ENCODE data around the gene POLDIP3.

POLDIP3 gene

DNA sequence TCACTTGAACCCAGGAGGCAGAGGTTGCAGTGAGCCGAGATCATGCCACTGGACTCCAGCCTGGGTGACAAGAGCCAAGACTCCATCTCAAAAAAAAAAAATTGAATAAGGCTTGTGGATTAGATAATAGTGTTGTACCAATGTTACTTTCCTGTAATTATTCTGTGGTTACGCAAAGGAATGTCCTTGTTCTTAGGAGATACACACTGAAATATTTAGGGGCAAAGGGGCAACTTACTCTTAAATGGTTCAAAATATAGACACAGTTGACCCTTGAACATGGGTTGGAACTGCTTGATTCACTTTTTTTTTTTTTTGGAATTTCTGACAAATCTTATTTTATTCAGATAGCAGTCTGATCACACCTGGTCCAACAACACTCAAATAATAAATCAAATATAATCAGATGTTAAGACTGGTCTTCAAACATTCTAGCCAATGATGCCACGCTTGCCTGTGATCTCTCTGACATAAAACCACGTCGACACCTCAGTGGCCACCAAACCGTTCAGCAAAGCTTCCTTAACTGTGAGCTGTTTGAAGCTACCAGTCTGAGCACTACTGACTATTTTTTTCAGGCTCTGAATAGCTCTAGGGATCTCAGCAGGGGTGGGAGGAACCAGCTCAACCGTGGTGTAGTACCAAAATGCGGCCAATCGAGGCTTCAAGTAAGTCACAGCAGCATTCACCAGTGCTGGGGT is 25.0 kb upstream of the POLDIP3 start:
- no peak for DNase-seq (ENCODE audit: low spot score)
- H3K27ac ChIP-seq, result peak overlapping the region in 1 of 2 donors; percentile 43
- TF ChIP-seq, protein P1, sequence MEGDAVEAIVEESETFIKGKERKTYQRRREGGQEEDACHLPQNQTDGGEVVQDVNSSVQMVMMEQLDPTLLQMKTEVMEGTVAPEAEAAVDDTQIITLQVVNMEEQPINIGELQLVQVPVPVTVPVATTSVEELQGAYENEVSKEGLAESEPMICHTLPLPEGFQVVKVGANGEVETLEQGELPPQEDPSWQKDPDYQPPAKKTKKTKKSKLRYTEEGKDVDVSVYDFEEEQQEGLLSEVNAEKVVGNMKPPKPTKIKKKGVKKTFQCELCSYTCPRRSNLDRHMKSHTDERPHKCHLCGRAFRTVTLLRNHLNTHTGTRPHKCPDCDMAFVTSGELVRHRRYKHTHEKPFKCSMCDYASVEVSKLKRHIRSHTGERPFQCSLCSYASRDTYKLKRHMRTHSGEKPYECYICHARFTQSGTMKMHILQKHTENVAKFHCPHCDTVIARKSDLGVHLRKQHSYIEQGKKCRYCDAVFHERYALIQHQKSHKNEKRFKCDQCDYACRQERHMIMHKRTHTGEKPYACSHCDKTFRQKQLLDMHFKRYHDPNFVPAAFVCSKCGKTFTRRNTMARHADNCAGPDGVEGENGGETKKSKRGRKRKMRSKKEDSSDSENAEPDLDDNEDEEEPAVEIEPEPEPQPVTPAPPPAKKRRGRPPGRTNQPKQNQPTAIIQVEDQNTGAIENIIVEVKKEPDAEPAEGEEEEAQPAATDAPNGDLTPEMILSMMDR (IDR thresholded peaks at IDR 0.05), result no peak
- no peak overlapping the region for H3K4me3 ChIP-seq

DNA sequence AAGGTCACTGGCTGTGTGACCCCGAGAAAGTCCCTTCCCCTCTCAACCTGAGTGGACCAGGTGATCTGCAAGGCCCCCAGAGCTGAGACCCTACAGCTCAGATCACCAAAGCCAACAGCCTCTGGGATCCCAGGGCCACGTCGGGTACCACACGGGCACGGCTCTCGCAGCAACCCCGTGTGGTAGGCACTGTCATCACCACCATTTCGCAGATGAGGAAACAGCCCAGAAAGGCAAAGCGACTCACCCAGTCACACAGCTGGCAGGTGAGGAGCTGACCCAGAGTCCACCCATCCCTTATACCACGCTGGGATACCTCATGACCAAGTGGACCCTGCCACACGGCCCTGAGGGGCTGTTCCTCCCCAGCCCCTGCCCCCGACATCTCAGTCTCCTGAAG is 22.9 kb upstream of the POLDIP3 start:
- H3K27ac ChIP-seq, result peak overlapping the region in 1 of 2 donors; percentile 91
- DNase-seq (ENCODE audit: low spot score), result no peak
- H3K4me3 ChIP-seq, result no peak overlapping the region
- TF ChIP-seq, protein P1 (IDR thresholded peaks at IDR 0.05), result no peak

DNA sequence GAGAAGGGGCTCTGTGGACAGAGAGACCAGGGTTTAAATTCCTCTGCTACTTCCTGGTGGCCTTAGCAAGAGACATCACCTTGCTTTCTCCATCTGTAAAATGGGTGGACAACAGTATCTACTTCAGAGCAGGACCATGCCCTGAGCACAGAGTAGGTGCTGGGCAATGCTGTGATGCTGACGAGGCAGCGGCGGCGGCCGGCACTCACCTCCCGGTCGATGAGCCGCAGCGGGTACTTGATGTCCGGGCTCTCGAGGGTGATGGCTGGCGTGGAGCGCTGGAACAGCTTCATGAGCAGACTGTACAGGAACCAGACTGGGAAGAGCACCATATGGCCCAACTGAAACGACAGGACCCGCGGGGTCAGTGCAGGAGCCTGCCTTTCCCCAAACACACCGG is 21.8 kb upstream of the POLDIP3 start:
- Histone ChIP-seq H3K4me3 (no peak overlapping the region), H3K27ac (peak overlapping the region; percentile 88 to 91)
- no peak for DNase-seq (ENCODE audit: low spot score)
- TF ChIP-seq, protein P1 (IDR thresholded peaks at IDR 0.05), result no peak

DNA sequence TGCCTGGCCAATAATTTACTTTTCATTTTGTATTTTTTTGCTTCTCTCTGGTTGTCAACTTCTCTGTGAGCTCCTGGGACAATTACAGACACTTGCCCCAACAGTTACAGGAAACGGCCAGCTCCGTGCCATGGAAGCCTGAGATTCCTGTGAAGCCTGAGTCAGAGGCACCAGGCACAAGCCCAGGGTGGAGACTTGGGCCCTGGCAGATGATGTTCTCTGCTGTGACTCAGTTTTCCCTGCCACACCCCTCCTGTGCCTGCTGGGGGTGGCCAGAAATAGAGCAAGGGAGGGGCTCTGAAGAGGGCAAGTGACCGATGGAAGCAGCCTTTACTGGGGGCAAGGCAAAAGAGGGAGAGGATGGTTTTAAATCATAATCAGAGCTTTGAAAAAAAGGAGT is 20.8 kb upstream of the POLDIP3 start:
- Histone ChIP-seq H3K27ac (peak overlapping the region; percentile 88 to 91), H3K4me3 (no peak overlapping the region)
- TF ChIP-seq, protein P1 (IDR thresholded peaks at IDR 0.05), result no peak
- DNase-seq (ENCODE audit: low spot score), result peak; percentile 97

DNA sequence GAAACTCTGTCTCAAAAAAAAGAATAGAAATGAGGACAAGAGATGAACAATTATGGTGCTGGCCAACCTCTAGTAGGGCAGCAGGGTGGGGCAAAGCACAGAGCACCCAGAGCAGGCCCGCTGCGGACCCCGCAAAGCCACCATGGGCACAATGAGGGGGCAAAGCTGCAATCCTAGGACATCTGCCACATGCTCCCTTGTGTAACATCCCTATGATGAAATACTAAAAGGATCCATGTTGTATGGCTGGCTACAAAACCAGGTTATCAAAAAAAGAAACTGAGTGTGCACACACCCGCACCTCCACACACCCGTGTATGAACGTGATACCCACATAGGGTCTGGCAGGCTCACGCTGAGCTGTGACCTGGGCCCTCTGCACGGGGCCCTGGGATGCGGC is 18.3 kb upstream of the POLDIP3 start:
- DNase-seq (ENCODE audit: low spot score), result no peak
- Histone ChIP-seq H3K4me3 (no peak overlapping the region), H3K27ac (peak overlapping the region in 1 of 2 donors; percentile 47)
- TF ChIP-seq, protein P1 (IDR thresholded peaks at IDR 0.05), result no peak

DNA sequence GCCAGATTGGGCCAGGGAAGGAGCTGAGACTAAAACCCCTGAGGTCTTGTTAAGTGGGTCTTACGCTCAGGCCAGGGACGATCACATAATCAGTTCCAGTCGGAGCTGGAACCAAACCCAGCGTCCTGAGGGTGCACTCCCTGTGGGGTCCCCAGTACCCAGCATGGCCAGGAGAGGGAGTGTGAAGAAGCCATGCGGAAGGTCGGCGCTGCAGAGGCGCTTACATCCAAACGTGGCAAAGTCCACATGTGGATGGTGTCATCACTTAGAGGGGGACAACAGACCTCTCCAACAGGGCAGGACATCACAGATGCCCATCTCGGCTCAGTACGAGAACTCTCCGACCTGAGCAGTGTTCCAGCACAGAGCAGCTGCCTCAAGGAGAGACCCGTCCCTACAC is 17.4 kb upstream of the POLDIP3 start:
- TF ChIP-seq, protein P1 (IDR thresholded peaks at IDR 0.05), result no peak
- Histone ChIP-seq H3K27ac (peak overlapping the region in 1 of 2 donors; percentile 47), H3K4me3 (no peak overlapping the region)
- DNase-seq (ENCODE audit: low spot score), result no peak

DNA sequence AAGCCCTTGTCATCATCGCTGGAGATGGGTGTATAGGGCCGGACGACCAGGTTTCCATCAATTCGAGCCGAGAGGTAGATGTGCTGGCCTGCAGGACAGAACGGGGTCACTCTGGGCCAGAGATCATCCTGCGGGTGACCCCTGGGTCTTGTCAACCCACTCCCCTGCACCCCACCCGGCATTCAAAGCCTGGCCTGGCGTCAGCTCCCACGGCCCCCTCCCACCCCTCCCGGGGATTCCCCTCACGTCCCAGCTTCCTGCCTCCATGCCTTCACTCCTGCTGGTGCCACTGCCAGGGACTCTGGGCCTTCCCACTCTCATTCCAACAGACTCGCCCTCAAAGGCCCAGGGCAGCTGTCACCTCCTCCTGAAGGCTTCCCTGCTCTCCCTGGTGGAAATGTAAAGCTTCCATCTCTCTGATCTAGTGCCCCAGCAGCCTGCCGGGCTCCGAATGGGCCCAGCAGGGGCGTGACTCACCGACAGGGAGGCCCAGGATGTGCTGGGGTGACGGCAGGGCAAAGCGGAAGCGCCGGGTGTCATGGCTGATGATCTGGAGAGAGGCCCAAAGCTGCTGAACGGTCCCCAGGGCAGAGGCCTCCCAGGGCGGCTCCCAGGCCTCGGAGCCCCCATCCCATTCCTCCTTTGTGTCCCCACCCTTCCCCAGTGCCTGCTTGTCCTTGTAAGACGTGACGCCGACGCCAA is 16.4 kb upstream of the POLDIP3 start:
- Histone ChIP-seq H3K27ac (peak overlapping the region in 1 of 2 donors; percentile 47), H3K4me3 (no peak overlapping the region)
- no peak for DNase-seq (ENCODE audit: low spot score)
- TF ChIP-seq, protein P1 (IDR thresholded peaks at IDR 0.05), result no peak

Data from coronary artery (tissue), 2 donors.